Activated T-cell treated with anti-CD3 and anti-CD28 coated beads, Interleukin-2, amount 50 U/mL, for 48 hours (primary cell): ENCODE measurements around the gene ZNF20.

Source experiments
- DNase-seq, 2 experiments: peaks; one replicate each; pipeline ENCODE4 v3.0.0-alpha.2; 2020

The ZNF20 gene

DNA sequence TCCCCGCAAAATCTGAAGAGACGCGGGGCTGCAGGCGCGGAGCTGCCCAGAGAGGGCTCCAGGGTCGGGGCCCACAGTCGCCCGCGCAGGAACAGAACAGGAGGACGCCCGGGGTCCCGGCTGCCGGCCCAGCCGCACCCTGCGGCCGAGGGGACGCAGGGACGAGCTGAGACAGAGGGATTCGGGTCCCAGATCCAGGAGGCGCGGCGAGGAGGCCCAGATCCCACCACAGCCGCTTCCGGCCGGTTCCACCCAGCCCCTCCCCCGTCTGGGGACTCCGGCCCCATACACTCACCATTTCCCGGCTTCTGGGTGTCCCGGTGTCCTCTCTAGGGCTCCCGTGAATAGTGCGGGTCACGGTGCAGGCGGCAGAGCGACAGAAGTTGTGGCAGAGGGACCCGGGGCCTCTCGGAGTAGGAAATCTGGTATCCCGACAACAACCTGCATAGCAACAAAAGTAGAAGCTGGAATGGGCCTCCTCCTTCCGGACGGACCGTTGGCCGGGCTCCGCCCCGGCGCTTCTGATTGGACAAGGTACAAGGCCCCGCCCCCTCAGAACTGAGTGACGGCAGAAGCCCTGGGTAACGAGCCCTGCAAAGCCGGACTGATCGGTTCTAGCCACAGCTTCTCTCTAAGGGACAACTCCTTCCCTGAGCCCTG is at the start of gene ZNF20:
Gene ZNF20 (minus strand): TSS at position 466 of the 660 bp plus-strand sequence. CDS start 168 bp downstream, at position 298.
- DNase-seq, result peak; percentile 93 to 95

DNA sequence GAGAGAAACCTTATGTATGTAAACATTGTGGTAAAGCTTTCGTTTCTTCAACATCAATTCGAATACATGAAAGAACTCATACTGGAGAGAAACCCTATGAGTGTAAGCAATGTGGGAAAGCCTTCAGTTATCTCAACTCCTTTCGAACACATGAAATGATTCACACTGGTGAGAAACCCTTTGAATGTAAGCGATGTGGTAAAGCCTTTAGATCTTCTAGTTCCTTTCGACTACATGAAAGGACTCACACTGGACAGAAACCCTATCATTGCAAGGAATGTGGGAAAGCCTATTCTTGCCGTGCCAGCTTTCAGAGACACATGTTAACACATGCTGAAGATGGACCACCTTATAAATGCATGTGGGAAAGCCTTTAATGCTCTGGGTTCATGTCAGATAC is 47.5 kb upstream of the ZNF20 start:
- no peak for DNase-seq

DNA sequence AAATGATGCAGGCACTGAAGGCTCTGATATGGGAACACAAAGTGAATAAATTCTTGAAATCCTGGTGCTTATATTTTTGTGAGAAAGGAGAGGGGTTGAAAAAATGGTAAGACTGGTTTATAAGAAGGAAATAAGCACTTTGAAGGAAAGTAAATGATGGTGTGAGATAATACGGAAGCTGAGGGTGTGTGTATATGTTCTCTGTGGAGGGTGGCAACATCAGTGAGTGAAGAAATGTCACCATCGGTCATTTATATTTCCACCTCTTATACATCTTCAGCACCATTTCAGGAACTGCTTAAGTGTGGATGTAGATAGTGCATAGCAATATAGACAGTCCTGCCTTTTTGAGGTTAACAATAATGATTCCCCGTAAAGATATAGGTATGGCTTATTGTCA is 40.2 kb upstream of the ZNF20 start:
- DNase-seq, result no peak

DNA sequence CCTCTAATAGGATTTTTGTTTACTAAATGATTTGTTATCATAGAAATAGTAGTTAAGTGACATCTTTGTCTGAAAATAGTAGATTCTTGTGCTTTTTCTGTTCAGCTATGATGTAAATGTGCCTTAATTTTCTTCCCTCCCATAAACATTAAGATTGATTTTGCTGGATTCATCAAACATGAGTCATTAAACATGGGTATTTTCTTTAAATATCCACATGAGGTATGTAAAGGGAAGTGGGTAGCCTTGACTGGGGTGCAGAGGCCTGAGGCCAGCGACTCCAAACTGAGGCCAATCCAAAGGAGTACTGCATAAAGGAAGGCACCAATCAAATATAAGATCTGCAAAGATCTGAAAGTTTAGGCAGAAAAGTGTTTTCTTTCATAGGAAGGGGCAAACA is 26.5 kb upstream of the ZNF20 start:
- DNase-seq, result no peak

DNA sequence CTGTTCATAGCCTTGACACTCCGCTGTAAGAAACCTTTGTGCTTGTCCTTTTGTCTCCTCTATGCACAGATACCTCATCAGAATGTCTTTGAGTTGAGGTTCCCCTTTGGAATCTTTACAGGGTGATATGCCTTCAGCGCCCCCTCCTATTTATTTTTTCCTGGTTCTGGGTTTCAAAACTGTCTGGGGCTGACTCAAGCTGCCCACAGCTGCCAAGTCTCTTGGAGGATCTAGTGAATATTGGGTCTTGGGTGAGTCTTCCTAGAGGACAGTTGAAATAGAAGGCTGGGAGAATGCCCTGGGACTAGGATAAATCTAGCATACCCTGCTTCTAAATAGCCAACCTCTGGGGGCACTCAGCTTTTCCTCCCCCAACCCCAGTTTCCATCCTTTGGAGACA is 23.7 kb upstream of the ZNF20 start:
- no peak for DNase-seq

DNA sequence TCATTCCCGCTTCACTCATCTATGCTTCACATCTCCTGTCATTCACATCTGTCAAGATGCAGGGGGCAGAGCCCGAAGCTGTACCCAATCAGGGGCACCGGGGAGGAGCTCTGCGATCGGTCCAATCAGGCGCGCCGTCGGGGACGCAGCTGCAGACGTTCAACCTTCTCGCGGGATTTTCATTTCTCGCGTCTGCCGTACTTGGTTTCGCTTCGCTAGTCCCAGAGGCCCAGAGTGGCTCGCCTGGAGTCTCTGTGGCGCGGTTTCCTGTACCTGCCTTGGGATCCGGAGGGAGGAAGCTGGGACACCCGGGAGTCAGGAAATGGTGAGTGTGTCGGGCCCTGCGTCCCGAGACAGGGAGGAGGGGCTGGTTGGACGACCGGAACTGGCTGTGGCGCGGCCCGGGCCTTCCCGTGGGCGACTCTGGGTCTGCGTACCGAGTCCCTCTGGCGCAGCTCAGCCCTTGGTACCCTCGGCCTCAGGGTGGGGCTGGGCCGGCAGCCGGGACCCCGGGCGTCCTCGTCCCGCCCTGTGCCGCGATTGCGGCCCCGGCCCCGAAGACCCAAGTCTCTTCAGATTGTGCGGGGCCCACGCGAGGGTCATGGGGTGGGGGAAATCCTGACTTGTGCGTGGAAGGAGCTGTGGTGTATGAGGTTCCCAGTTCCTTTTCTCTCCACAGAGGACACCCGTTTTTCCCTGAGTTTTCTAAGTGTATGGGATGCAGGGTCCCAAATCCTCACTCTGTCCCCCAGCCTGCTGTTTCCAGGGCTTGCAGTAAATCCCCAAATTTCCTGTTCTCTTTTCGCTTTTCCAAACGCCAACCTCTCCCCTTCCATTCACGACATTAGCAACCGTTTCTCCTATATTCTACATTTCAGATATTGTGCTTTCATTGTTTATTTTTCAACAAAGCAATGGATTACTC is 23.0 kb upstream of the ZNF20 start, which contains the start of gene ZNF136:
Gene ZNF136 (plus strand): TSS at position 215 of the 925 bp plus-strand sequence. CDS start 108 bp downstream, at position 323.
- DNase-seq, result peak; percentile 92 to 94

DNA sequence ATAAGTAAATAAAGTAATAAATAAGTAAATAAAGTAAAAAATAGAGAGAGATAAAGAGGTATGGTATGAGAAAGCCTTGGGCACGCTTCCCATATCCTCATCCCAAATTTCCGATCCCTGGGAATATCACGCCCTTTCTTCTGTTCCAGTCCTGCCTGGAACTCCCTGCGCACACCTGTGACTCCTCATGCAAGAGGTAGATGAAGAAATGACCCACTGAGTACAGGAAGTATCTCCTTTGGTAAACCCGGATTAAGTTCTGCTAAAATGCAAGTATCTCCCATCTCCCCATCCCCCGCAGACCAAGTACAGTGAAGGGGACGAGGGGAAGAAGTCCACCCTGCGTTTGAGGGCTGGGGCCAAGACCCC is 22.3 kb upstream of the ZNF20 start:
- no peak for DNase-seq

DNA sequence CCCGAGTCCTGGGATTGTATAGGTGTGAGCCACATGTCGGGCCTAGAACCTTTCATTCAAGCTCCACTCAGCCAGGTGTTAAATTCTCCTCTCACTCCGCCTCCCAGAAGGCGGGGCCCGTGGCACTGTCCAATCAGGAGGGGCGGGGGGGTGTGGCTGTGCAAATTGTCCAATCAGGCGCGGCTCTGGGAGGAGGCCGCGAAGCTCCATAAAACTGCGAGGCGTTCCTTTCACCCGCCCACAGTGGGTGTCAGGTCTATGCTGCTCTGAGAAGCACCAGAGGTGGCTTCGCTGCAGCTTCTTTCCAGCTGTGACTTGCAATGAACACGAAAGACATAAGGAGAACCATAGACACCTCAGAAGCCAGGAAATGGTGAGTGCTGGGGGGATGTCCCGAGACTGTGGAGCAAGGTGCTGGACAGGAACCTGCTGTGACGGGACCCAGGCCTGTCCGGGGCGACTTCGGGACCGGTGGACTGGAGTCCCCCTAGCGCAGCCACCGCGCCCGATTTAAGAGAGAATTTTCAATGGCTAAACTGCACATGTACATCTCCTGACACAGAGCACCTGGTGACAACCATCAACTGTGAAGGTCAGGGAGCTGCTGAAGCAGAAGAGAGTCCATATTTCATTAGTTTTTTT is 19.7 kb upstream of the ZNF20 start:
- DNase-seq, result peak; percentile 36 to 40

DNA sequence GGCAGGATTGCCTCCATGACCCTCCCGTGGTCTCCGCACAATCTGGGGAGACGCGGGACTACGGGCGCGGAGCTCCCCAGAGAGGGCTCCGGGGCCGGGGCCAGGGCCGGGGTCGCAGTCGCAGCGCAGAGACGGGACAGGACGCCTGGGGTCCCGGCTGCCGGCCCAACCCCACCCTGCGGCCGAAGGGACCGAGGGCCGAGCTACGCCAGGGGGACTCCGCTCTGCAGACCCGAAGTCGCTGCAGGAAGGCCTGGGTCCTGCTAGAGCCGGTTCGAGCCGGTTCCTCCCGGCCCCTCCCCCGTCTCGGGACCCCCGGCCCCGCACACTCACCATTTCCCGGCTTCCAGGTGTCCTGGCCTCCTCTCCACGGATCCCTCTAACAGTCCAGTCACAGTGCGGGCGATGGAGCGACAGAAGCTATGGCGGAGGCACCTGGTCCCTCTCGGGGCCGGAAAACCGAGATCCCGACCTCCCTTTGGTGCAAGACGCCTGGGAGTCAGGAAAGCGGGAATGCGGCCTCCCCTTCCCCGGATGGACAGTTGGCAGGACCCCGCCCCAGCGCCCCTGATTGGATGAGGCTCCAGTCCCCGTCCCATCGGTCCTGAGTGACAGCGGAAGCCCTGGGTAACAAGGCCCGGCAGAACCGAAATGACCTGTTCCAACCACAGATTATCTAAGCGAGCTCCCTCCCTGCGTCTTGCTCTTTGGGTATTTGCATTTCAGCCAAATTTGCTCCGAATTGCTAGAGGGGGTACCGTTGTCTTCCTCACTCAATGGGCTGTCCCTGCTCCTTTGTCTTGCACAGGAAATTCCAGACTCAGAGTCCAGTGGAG is 16.3 kb upstream of the ZNF20 start, which contains the start of gene ZNF625:
Gene ZNF625 (minus strand): TSS at position 512 of the 836 bp plus-strand sequence. CDS start 176 bp downstream, at position 336.
- peak; percentile 65 to 73 for DNase-seq

DNA sequence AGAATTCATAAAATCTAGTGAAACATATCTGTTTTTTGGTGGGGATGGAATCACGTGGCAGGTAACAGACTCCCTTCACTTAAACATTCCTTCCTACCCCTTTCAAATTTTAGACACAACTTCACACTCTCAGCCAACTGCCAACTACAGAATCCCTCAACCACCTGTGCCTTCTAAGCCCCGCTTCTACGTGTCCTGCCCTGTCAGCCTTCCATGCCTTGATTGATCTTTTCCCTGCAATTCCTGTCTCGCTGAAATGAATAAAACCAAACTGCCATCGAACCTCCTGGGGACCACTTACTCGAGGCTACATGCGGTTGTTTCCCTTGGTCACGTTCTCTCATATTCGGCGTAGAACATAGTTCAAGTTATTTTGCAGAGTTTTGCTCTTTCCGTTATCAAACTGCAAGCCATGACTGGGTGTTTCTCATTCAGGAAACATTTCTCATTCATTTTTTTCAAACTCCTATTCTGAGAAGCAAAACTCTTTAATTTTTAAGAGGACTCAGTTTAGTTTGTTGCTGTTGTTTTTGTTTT is 15.2 kb upstream of the ZNF20 start:
- DNase-seq, result no peak

DNA sequence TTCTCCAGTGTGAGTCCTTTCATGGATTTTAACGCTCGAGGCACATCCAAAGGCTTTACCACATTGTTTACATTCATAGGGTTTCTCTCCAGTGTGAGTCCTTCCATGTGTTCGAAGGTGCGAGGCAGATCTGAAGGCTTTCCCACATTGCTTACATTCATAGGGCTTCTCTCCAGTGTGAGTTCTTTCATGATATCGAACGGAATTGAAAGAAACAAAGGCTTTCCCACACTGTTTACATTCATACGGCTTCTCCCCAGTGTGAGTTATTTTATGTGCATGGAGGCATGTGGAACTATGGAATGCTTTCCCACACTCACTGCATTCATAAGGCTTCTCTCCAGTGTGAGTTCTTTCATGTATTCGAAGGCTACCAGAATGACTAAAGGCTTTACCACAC is 5.2 kb upstream of the ZNF20 start:
- no peak for DNase-seq

DNA sequence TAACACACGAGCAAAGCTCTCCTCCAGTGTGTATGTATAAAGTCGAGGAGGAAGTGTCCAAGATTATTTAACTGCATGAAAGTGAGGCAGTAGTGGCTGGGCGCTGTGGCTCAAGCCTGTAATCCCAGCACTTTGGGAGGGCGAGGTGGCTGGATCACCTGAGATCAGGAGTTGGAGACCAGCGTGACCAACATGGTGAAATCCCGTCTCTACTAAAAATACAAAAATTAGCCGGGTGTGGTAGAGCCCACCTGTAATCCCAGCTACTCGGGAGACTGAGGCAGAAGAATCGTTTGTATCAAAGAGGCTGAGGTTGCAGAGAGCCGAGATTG is 1.2 kb upstream of the ZNF20 start:
- DNase-seq, result no peak

DNA sequence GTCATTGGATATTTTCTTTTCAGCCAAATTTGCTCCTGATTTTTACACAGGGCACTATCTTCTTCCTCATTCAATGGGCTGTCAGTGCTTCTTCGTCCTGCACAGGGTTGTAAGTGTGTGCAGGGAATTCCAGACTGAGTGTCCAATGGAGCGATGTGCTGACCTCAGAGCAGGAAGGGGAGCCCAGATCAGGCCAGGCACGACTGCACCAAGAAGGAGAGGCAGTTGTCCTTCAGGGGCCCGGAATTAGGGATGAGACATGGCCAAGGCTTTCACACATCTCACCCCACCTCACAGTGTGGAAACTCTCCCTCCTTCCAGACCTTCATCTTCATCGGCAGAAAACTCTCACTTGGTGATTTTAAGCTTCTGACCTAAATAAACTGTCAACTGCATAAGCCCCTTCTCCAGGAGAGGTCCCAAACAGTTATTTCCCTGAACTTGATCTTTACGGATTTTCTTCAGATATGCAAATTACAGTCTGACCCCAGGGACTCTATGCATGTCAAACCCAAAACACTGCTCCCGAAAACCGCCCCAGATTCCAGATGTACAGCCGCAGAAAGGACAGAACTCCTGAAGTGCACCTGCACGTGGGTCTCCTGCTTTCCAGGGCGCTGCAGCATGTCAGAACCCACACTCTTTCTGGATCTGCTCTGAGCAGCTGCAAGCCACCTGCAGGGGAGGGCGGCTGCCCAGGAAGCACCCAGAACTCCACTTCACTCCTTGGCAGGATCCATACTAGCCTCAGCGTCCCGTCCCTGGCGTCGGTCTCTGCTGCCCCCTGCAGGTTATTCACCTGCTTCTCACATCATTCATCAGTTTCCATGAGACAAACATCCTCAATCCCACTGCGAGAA is 625 bp upstream of the ZNF20 start:
- DNase-seq, result peak; percentile 91 to 92

DNA sequence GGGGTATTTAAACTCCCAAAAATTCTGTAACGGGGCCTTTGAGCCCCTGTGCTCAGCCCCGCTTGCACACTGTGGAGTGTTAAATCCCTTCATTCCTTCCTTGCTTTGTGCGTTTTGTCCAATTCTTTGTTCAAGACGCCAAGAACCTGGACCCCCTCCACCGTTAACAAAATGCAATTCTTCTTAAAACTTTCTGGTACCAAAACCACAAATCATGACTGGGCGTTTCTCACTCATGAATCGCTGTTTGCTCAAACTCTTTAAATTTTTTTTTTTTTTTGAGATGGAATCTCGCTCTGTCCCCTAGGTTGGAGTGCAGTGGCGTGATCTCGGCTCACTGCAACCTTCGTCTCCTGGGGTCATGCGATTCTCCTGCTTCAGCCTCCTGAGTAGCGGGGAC is 881 bp downstream of the ZNF20 start:
- no peak for DNase-seq

DNA sequence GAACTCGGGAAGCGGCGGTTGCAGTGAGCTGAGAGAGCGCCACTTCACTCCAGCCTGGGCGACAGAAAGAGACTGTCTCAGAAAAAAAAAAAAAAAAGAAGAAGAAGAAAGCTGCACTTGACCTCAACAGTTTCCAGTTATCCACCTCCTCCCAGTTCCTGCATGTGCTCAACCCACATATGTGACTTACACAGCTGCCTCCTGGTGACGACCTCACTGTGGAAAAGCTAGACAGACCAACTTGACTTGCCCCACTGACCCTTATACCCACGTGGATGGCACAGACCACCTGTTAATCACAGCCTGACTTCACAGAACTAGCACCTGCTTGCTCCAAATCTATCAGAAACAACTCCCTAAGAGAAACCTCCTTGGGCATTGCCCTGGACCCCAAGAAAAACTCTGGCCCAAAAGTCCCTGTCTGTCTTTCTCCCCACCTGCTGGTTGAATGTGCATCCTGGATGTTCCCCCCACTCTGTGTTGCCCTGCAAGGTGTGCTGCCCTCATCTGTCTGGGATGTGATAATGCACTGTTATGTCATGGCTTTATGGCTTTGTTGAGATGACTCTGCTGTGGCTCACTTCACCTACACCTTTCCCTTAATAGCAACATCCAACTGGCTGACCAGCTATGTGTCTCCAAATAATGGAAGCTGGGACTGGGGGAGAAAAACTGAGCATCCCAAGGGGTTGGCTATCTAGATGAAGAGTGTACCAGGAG is 2.8 kb downstream of the ZNF20 start:
- peak in 1 of 2 experiments; percentile 25 for DNase-seq

DNA sequence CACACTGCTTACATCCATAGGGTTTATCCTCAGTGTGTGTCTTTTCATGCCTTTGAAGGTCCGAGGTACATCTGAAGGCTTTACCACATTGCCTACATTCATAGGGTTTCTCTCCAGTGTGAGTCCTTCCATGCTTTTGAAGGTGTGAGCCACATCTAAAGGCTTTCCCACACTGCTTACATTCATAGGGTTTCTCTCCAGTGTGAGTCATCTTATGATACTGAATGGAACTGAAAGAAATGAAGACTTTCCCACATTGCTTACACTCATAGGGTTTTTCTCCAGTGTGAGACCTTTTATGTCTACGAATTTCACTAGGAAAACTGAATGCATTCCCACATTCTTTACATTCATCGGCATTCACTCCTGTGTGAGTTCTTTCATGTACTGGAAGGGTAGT is 7.1 kb downstream of the ZNF20 start:
- no peak for DNase-seq

DNA sequence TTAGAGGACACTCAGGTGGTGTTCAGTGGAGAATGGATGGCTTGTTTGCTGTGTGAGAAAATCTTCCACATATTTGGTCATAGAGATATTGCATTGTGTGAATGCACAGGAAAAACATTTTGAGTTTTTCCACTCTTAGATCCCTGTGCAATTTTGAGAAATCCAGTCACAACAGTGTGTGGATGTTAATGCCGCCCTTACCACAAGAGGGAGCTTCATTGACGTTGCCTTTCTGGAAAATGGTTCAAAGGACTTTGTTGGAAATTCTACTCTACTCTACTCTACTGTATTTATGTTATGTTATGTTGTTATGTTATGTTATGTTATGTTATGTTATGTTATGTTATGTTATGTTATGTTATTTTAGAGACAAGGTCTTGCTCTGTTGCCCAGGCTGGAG is 13.4 kb downstream of the ZNF20 start:
- DNase-seq, result no peak

DNA sequence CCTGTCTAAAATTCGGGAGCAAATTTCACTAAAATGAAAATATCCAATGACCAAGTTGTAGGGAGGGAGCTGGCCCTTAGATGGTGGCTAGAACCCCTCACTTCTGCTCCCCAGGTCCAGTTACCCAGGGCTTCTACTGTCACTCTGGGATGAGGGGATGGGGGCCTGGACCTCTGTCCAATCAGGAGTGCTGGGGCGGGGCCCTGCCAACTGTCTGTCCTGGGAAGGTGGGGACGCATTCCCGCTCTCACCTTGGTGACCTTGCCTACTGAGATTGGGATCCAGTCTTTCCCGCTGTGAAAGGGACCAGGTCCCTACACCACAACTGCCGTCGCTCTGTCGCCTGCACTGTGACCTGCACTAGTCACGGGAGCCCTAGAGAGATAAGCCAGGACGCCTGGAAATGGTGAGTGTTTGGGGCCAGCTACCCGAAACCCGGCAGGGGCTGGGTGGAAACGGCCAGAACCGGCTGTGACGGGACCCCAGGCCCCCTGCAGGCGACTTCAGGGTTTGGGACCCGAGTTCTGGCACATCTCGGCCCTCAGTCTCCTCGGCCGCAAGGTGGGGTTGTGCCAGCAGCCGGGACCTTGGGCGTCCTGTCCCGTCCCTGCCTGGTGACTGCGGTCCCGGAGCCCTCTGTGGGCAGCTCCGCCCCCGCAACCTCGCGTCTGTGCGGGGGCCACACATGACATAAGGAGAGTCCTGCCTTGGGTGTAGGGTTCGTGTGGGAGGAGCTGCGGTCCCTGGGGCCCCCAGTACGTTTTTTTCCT is 22.8 kb downstream of the ZNF20 start:
- DNase-seq, result no peak

DNA sequence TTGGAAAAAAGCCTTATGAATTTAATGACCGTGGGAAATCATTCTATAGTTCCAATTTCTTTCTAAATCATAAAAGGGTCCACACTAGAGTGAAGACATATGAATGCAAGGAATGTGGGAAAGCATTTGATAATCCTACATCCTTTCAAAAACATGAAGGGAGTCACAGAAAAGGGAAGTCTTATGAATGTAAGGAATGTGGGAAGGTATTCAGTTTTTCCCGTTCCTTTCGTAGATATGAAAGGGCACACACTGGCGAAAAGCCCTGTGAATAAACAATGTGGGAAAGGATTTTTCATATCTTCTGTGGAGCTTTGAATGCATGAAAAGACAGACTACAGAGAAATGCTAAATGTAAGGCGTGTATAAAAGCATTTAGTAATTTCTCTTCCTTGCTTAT is 27.0 kb downstream of the ZNF20 start:
- no peak for DNase-seq

DNA sequence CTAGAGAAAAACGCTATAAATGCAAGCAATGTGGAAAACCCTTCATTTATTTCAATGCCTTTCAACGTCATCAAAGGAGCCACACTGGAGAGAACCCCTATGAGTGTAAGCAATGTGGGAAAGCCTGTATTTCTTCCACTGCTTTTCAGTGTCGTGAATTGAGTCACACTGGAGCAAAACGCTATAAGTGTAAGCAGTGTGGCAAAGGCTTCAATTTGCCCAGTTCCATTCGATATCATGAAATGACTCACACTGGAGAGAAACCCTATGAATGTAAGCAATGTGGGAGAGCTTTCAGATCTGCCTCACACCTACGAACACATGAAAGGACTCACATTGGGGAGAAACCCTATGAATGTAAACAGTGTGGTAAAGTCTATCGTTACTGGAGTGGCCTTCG is 27.4 kb downstream of the ZNF20 start:
- DNase-seq, result no peak
